ENCODE measurements around the gene HRH1. TPM values are rescaled to one million over a fixed set of nuclear protein-coding genes. Genes with fewer than 3 reads are reported as not detected.

Gene HRH1
- total RNA-seq, 3 donors from 2014 or later = 8.3 to 16.7 (median 10.3) TPM

- Histone ChIP-seq H3K9me3 (no peaks in the 10 kb centered on the region), H3K36me3 (ENCODE audit: low read depth) (no peaks in the 10 kb centered on the region), H3K4me1 (ENCODE audit: low read depth) (peaks cover 7% of the 10 kb centered on the region), H3K4me3 (no peak overlapping the region)
- no peak for DNase-seq
- ATAC-seq = no peak
- intact Hi-C loops (cut with DNase I, micrococcal nuclease) = no loop called here
- TF ChIP-seq, protein P1, sequence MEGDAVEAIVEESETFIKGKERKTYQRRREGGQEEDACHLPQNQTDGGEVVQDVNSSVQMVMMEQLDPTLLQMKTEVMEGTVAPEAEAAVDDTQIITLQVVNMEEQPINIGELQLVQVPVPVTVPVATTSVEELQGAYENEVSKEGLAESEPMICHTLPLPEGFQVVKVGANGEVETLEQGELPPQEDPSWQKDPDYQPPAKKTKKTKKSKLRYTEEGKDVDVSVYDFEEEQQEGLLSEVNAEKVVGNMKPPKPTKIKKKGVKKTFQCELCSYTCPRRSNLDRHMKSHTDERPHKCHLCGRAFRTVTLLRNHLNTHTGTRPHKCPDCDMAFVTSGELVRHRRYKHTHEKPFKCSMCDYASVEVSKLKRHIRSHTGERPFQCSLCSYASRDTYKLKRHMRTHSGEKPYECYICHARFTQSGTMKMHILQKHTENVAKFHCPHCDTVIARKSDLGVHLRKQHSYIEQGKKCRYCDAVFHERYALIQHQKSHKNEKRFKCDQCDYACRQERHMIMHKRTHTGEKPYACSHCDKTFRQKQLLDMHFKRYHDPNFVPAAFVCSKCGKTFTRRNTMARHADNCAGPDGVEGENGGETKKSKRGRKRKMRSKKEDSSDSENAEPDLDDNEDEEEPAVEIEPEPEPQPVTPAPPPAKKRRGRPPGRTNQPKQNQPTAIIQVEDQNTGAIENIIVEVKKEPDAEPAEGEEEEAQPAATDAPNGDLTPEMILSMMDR (IDR thresholded peaks at IDR 0.05) = no peak
These were observed 2.0 kb upstream of the HRH1 start for GRCh38 chr3:11152301-11152700.

GRCh38 chr3:11154953-11155325, 646 bp downstream of the HRH1 start:
- Histone ChIP-seq H3K4me1 (ENCODE audit: low read depth) (peaks cover 7% of the 10 kb centered on the region), H3K36me3 (ENCODE audit: low read depth) (no peaks in the 10 kb centered on the region), H3K9me3 (no peaks in the 10 kb centered on the region), H3K4me3 (no peak overlapping the region)
- TF ChIP-seq, protein P1 (IDR thresholded peaks at IDR 0.05) = no peak
- no peak for DNase-seq
- intact Hi-C loops (cut with DNase I, micrococcal nuclease) = no loop called here
- no peak for ATAC-seq

- intact Hi-C loops (cut with DNase I, micrococcal nuclease) = no loop called here
- ATAC-seq (peak; percentile 88), DNase-seq (peak; percentile 54 to 82 (median 78))
- TF ChIP-seq, protein P1 (IDR thresholded peaks at IDR 0.05) = peak; percentile 52
- H3K4me1 ChIP-seq (ENCODE audit: low read depth) = peaks cover 7% of the 10 kb centered on the region
- H3K36me3 ChIP-seq (ENCODE audit: low read depth) = no peaks in the 10 kb centered on the region
- H3K9me3 ChIP-seq = no peaks in the 10 kb centered on the region
- no peak overlapping the region for H3K4me3 ChIP-seq
These were observed 1.2 kb downstream of the HRH1 start for GRCh38 chr3:11155341-11156025.

DNA sequence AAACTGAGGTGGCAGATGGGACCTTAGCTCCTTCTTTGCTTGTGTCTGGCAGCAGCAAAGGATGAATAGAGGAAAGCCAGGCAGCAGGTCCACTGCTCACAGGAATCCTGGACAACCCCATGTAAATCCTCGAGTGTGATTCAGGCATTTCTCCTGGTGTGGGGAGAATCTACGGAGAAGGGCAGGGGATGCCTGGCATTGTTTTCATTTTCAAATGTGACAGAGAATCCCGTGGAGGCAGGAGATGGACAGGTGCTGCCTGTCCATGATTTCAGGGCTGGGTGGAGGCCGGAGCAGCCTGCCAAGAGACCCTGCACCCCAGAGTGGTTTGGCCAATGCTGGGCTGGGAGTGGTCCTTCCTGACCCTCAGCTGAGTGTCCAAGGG, 1.7 kb downstream of the HRH1 start:
- Histone ChIP-seq H3K36me3 (ENCODE audit: low read depth) (no peaks in the 10 kb centered on the region), H3K4me1 (ENCODE audit: low read depth) (peaks cover 7% of the 10 kb centered on the region), H3K4me3 (no peak overlapping the region), H3K9me3 (no peaks in the 10 kb centered on the region)
- TF ChIP-seq, protein P1 (IDR thresholded peaks at IDR 0.05) = no peak
- intact Hi-C loops (cut with DNase I, micrococcal nuclease) = no loop called here
- no peak for DNase-seq
- ATAC-seq = no peak

- TF ChIP-seq, protein P1 (IDR thresholded peaks at IDR 0.05) = no peak
- Histone ChIP-seq H3K4me3 (no peak overlapping the region), H3K36me3 (ENCODE audit: low read depth) (no peaks in the 10 kb centered on the region), H3K4me1 (ENCODE audit: low read depth) (peaks cover 7% of the 10 kb centered on the region), H3K9me3 (no peaks in the 10 kb centered on the region)
- intact Hi-C loops (cut with DNase I, micrococcal nuclease) = no loop called here
- DNase-seq (no peak), ATAC-seq (no peak)
These were observed 3.1 kb downstream of the HRH1 start for GRCh38 chr3:11157421-11157820.

Measured in mucosa of descending colon (tissue), 3 donors.